ENCODE measurements around the gene SDK1.
"Not testable (repeated sequence)": the region's sequence is repeated elsewhere in the genome, so short reads cannot be mapped to it uniquely, and the experiment has no call there.

The SDK1 gene

GRCh38 chr7:3578399-3578798 is 277.3 kb downstream of the SDK1 start:
- intact Hi-C loops (cut with micrococcal nuclease): no loop called here
- no peaks in the 10 kb centered on the region for H3K4me1 Mint-ChIP-seq (ENCODE audit: low read depth)
- no peak overlapping the region for H3K27ac Mint-ChIP-seq
- no peaks in the 10 kb centered on the region for H3K36me3 Mint-ChIP-seq (ENCODE audit: low read depth)
- peaks cover 56% of the 10 kb centered on the region for H3K9me3 Mint-ChIP-seq
- H3K27me3 Mint-ChIP-seq: no peaks in the 10 kb centered on the region
- H3K4me3 Mint-ChIP-seq: no peak overlapping the region

DNA sequence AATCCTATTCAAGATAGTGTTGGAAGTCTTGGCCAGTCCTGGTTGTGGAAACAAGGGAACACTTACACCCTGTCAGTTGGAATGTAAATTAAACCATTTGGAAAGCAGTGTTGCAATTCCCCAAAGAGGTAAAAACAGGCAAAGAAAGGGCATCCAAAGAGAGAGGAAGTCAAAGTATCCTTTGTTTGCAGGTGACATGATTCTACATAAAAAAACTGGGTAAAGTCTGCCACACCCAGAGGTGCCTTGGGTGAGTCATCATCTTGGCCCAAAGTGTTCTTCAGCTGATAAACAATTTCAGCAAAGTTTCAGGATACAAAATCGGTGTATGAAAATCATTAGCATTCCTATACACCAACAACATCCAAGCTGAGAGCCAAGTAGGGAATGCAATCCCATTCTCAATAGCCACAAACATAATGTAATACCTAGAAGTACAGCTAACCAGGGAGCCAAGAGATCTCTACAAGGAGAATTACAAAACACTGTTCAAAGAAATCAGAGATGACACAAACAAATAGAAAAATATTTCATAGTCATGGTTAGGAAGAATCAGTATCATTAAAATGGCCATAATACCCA is 278.7 kb downstream of the SDK1 start:
- intact Hi-C loops (cut with micrococcal nuclease): no loop called here
- H3K36me3 Mint-ChIP-seq (ENCODE audit: low read depth): no peaks in the 10 kb centered on the region
- no peaks in the 10 kb centered on the region for H3K4me1 Mint-ChIP-seq (ENCODE audit: low read depth)
- H3K27ac Mint-ChIP-seq: no peak overlapping the region
- H3K27me3 Mint-ChIP-seq: no peaks in the 10 kb centered on the region
- H3K9me3 Mint-ChIP-seq: peaks cover 44% of the 10 kb centered on the region
- no peak overlapping the region for H3K4me3 Mint-ChIP-seq

DNA sequence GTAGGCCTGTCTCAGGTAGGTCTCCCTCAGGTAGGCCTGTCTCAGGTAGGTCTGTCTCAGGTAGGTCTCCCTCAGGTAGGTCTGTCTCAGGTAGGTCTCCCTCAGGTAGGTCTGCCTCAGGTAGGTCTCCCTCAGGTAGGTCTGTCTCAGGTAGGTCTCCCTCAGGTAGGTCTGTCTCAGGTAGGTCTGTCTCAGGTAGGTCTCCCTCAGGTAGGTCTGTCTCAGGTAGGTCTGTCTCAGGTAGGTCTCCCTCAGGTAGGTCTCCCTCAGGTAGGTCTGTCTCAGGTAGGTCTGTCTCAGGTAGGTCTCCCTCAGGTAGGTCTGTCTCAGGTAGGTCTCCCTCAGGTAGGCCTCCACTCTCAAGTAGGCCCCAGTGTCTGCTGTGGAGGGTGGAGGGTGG is 281.1 kb downstream of the SDK1 start:
- intact Hi-C loops (cut with micrococcal nuclease); H3K36me3 Mint-ChIP-seq (ENCODE audit: low read depth); H3K27me3 Mint-ChIP-seq; H3K27ac Mint-ChIP-seq; H3K4me3 Mint-ChIP-seq; H3K4me1 Mint-ChIP-seq (ENCODE audit: low read depth): not testable (repeated sequence)
- H3K9me3 Mint-ChIP-seq: peaks cover 35% of the 10 kb centered on the region

DNA sequence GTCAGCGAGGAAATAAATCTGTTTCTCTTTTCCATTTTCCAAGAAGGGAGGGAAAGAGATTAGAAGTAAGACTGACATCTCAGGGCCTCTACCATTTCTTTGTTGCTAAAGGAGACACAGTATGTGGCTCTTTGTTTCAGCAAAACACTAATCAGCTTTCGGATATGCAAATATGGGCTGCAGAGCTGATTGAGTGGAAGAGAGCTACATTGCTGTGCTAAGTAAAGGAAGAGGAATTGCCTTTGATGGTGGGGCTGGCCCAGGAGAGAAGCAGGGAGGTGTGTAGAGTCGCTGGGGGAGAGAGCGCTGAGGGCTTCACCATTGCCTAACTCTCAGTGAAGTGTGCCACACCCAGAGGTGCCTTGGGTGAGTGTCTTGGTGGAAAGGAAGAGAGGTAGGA is 284.8 kb downstream of the SDK1 start:
- Mint-ChIP-seq H3K36me3 (ENCODE audit: low read depth) (no peaks in the 10 kb centered on the region), H3K27ac (no peak overlapping the region), H3K27me3 (no peaks in the 10 kb centered on the region), H3K4me3 (no peak overlapping the region), H3K4me1 (ENCODE audit: low read depth) (no peaks in the 10 kb centered on the region), H3K9me3 (no peaks in the 10 kb centered on the region)
- intact Hi-C loops (cut with micrococcal nuclease): no loop called here

DNA sequence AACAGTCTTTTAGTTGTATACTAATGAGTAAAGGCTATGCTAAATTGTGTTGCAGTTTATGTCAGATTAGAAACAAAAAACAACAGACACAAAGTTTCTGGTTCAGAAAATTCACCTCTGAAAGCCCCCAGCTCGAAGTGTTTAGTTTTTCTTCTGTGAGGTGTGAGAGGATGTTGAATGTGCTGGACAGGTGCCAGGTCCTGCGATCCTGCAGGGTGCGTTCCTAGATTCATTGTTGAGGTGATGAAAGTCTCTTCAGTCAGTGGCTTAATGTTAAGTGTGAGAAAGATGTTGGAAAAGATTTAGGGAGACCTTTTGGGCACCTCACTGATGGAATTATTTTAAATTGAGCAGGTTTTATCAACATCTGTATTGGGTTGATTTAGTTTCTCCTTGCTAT is 287.3 kb downstream of the SDK1 start:
- Mint-ChIP-seq H3K4me3 (no peak overlapping the region), H3K36me3 (ENCODE audit: low read depth) (no peaks in the 10 kb centered on the region), H3K27ac (no peak overlapping the region), H3K9me3 (no peaks in the 10 kb centered on the region), H3K4me1 (ENCODE audit: low read depth) (no peaks in the 10 kb centered on the region), H3K27me3 (no peaks in the 10 kb centered on the region)
- intact Hi-C loops (cut with micrococcal nuclease): no loop called here

DNA sequence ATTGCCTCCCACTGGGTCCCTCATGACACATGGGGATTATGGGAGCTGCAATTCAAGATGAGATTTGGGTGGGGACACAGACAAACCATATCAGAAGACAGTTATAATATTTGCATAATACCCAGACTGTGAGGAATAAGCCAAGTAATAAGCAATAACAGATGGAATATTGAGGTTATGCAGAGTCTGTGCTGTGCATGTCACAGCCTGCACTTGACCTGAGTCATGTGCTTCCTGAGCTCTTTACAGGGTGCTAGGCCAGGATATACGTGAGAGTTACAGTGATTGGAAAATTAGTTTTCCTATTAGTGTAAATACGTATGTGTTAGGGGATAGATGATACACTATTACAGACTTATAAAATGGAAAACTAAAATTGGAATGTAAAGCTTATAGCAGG is 288.7 kb downstream of the SDK1 start:
- no peak overlapping the region for H3K27ac Mint-ChIP-seq
- intact Hi-C loops (cut with micrococcal nuclease): no loop called here
- H3K4me3 Mint-ChIP-seq: no peak overlapping the region
- no peaks in the 10 kb centered on the region for H3K9me3 Mint-ChIP-seq
- H3K4me1 Mint-ChIP-seq (ENCODE audit: low read depth): no peaks in the 10 kb centered on the region
- H3K27me3 Mint-ChIP-seq: no peaks in the 10 kb centered on the region
- no peaks in the 10 kb centered on the region for H3K36me3 Mint-ChIP-seq (ENCODE audit: low read depth)

- intact Hi-C loops (cut with micrococcal nuclease): no loop called here
- Mint-ChIP-seq H3K27ac (no peak overlapping the region), H3K27me3 (no peaks in the 10 kb centered on the region), H3K9me3 (peaks cover under 1% of the 10 kb centered on the region), H3K36me3 (ENCODE audit: low read depth) (no peaks in the 10 kb centered on the region), H3K4me1 (ENCODE audit: low read depth) (no peaks in the 10 kb centered on the region), H3K4me3 (no peak overlapping the region)
Measured at GRCh38 chr7:3591219-3591618, 290.2 kb downstream of the SDK1 start.

GRCh38 chr7:3591944-3592343 is 290.9 kb downstream of the SDK1 start:
- Mint-ChIP-seq H3K36me3 (ENCODE audit: low read depth) (no peaks in the 10 kb centered on the region), H3K4me3 (no peak overlapping the region), H3K27me3 (no peaks in the 10 kb centered on the region), H3K4me1 (ENCODE audit: low read depth) (no peaks in the 10 kb centered on the region), H3K9me3 (peaks cover 8% of the 10 kb centered on the region), H3K27ac (no peak overlapping the region)
- intact Hi-C loops (cut with micrococcal nuclease): no loop called here

- intact Hi-C loops (cut with micrococcal nuclease): no loop called here
- H3K4me3 Mint-ChIP-seq: no peak overlapping the region
- no peaks in the 10 kb centered on the region for H3K36me3 Mint-ChIP-seq (ENCODE audit: low read depth)
- H3K4me1 Mint-ChIP-seq (ENCODE audit: low read depth): no peaks in the 10 kb centered on the region
- H3K27ac Mint-ChIP-seq: no peak overlapping the region
- H3K9me3 Mint-ChIP-seq: peaks cover 8% of the 10 kb centered on the region
- no peaks in the 10 kb centered on the region for H3K27me3 Mint-ChIP-seq
Measured at GRCh38 chr7:3592401-3593134, 291.5 kb downstream of the SDK1 start.

- Mint-ChIP-seq H3K9me3 (peaks cover 8% of the 10 kb centered on the region), H3K4me1 (ENCODE audit: low read depth) (no peaks in the 10 kb centered on the region), H3K4me3 (no peak overlapping the region), H3K27me3 (no peaks in the 10 kb centered on the region), H3K27ac (no peak overlapping the region), H3K36me3 (ENCODE audit: low read depth) (no peaks in the 10 kb centered on the region)
- intact Hi-C loops (cut with micrococcal nuclease): no loop called here
Measured at GRCh38 chr7:3594901-3595300, 293.8 kb downstream of the SDK1 start.

DNA sequence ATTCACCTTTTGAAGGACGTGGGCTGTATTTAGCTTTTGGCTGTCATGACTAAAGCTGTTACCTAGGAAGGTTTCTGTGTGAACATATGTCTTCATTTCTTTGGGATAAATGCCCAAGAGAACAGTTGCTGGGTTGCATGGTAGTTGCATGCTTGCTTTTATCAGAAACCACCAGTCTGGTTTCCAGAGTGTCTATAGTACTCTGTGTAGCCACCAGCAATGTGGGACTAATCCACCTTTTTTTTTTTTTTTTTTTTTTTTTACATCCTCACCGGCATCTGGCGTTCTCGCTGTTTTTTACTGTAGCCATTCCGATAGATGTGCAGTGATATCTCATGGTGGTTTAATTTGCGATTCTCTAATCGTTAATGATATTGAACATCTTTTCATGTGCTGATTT is 297.8 kb downstream of the SDK1 start:
- Mint-ChIP-seq H3K9me3 (peaks cover 12% of the 10 kb centered on the region), H3K4me1 (ENCODE audit: low read depth) (no peaks in the 10 kb centered on the region), H3K4me3 (no peak overlapping the region), H3K27me3 (no peaks in the 10 kb centered on the region), H3K27ac (no peak overlapping the region), H3K36me3 (ENCODE audit: low read depth) (no peaks in the 10 kb centered on the region)
- intact Hi-C loops (cut with micrococcal nuclease): no loop called here

DNA sequence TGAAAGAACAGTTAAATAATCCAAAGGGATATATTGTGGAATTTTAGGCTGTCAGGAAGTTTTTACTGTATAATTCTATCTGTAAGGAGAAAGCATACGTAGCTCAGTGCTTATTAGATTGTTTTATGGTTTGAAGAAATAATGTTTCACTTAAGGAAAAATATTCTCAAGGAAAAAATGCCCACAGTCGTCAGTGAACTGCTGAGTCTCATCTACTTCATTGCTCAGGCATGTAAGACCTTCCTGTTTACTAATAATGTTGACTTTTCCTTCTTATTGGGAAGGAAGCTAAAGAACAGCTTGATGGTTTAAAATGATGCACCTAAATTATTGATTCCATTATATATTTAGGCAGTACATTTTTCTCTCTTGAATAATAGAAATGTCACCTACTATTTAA is 304.2 kb downstream of the SDK1 start:
- peaks cover 12% of the 10 kb centered on the region for H3K9me3 Mint-ChIP-seq
- intact Hi-C loops (cut with micrococcal nuclease): no loop called here
- H3K27ac Mint-ChIP-seq: no peak overlapping the region
- no peaks in the 10 kb centered on the region for H3K36me3 Mint-ChIP-seq (ENCODE audit: low read depth)
- H3K27me3 Mint-ChIP-seq: no peaks in the 10 kb centered on the region
- no peaks in the 10 kb centered on the region for H3K4me1 Mint-ChIP-seq (ENCODE audit: low read depth)
- no peak overlapping the region for H3K4me3 Mint-ChIP-seq

DNA sequence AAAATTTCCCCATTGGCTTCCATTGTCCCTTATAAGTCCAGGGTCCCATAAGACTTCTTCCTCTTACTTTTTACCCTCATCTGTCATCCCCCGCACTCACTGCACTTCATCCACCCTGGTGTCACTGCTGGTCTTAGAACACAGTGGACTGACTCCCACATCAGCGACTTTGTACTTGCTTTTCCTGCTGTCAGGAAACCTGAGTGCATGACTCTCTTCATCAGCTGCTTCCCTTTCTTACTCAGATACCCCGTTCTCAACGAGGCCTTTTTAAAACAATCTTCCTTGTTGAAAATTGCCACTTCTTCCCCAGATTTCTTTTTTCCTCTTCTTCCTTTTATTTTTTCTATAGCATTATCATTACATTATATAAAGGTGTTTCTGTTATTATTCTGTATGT is 305.4 kb downstream of the SDK1 start:
- no peak overlapping the region for H3K27ac Mint-ChIP-seq
- peaks cover 12% of the 10 kb centered on the region for H3K9me3 Mint-ChIP-seq
- no peak overlapping the region for H3K4me3 Mint-ChIP-seq
- no peaks in the 10 kb centered on the region for H3K36me3 Mint-ChIP-seq (ENCODE audit: low read depth)
- intact Hi-C loops (cut with micrococcal nuclease): no loop called here
- H3K27me3 Mint-ChIP-seq: no peaks in the 10 kb centered on the region
- no peaks in the 10 kb centered on the region for H3K4me1 Mint-ChIP-seq (ENCODE audit: low read depth)

DNA sequence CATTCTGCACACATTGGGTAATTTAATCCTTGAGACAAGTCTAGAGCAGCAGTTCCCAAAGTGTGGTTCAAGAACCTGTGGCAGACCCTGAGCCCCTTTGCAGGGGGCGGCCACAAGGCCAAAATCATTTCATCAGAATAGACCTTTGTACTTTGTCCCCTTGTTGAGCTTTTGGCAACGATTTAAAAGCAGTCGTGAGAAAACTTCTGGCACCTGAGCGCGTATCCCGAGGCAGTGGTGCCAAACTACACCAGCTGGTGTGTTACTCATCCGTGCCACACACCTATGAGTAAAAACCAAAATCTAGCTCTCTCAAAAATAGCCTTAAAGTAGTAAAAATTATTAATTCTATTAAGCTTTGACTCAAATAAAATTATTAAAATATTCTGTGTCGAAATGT is 306.8 kb downstream of the SDK1 start:
- intact Hi-C loops (cut with micrococcal nuclease): no loop called here
- H3K9me3 Mint-ChIP-seq: peaks cover 12% of the 10 kb centered on the region
- no peaks in the 10 kb centered on the region for H3K27me3 Mint-ChIP-seq
- no peaks in the 10 kb centered on the region for H3K36me3 Mint-ChIP-seq (ENCODE audit: low read depth)
- H3K27ac Mint-ChIP-seq: no peak overlapping the region
- H3K4me3 Mint-ChIP-seq: no peak overlapping the region
- no peaks in the 10 kb centered on the region for H3K4me1 Mint-ChIP-seq (ENCODE audit: low read depth)

- H3K36me3 Mint-ChIP-seq (ENCODE audit: low read depth): no peaks in the 10 kb centered on the region
- H3K27ac Mint-ChIP-seq: no peak overlapping the region
- no peak overlapping the region for H3K4me3 Mint-ChIP-seq
- H3K4me1 Mint-ChIP-seq (ENCODE audit: low read depth): no peaks in the 10 kb centered on the region
- H3K27me3 Mint-ChIP-seq: no peaks in the 10 kb centered on the region
- intact Hi-C loops (cut with micrococcal nuclease): no loop called here
- no peaks in the 10 kb centered on the region for H3K9me3 Mint-ChIP-seq
Measured at GRCh38 chr7:3616306-3616705, 315.3 kb downstream of the SDK1 start.
